Measurements from ENCODE around the gene PGM5. TPM values are rescaled to one million over a fixed set of nuclear protein-coding genes. Genes with fewer than 3 reads are reported as not detected.

PGM5 gene
- total RNA-seq, 4 donors from 2014 or later, result 153 to 289 (median 274) TPM

- Histone ChIP-seq H3K4me1 (no peaks in the 10 kb centered on the region), H3K36me3 (no peaks in the 10 kb centered on the region), H3K27ac (no peak overlapping the region), H3K4me3 (no peak overlapping the region), H3K27me3 (no peaks in the 10 kb centered on the region), H3K9me3 (no peaks in the 10 kb centered on the region)
- intact Hi-C loops (cut with DNase I; ENCODE audit: low total_unique reads), result no loop called here
- DNase-seq, result no peak
- no peak for TF ChIP-seq CTCF (IDR thresholded peaks at IDR 0.05)
- no peak for TF ChIP-seq POLR2A (IDR thresholded peaks at IDR 0.05)
These were observed 165.7 kb downstream of the PGM5 start for GRCh38 chr9:68522131-68522530.

DNA sequence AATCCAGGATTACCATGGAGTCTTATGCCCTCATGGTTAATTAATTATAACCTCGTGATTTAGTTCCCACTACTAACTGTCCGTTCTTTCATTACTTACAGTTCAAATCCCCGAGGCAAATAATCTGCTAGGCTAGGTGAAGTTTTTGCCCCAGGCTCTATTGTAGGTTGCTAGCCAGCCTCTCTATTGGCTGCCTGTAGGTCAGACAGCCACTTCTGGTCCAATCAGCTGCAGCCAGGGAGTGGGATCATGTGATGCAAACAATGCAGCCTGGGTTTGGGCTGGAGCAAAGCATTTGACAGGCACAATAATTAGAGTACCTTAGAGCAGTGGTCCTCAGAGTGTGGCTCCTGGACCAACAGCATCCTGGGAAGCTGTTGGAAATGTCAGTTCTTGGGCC, 166.5 kb downstream of the PGM5 start:
- intact Hi-C loops (cut with DNase I; ENCODE audit: low total_unique reads), result no loop called here
- Histone ChIP-seq H3K36me3 (no peaks in the 10 kb centered on the region), H3K27ac (no peak overlapping the region)

DNA sequence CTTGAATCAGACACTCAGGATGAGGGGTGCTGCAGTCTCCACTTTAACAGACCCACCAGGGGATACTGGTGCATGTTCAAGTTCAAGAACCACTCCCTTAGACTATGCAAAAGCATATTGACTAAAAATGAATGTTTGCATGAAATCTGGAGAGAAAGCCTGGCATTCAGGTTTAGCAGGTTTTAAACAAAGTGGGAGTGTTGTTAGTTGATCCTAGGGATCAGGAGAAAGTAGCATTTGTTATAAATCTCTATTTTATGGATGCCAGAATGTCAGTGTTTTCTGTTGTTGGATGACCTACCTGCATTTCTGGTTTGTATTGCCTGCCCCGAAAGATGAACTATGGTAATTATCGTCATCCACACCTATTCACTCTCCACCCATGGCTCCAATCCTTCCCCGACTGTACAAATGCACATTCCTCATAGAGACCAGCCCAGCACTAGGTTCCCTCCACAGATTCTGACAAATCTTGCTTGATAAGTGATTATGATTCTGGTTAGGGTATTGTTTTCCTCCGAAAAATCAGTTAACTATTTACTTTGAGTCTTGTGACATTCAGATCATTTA, 167.0 kb downstream of the PGM5 start:
- H3K27ac ChIP-seq, result no peak overlapping the region

More for the DNA sequence above, 166.5 kb downstream of the PGM5 start:
- Histone ChIP-seq H3K9me3 (no peaks in the 10 kb centered on the region), H3K27me3 (no peaks in the 10 kb centered on the region), H3K4me3 (no peak overlapping the region), H3K4me1 (no peaks in the 10 kb centered on the region)
- no peak for DNase-seq
- no peak for TF ChIP-seq POLR2A (IDR thresholded peaks at IDR 0.05)
- TF ChIP-seq CTCF (IDR thresholded peaks at IDR 0.05), result no peak

DNA sequence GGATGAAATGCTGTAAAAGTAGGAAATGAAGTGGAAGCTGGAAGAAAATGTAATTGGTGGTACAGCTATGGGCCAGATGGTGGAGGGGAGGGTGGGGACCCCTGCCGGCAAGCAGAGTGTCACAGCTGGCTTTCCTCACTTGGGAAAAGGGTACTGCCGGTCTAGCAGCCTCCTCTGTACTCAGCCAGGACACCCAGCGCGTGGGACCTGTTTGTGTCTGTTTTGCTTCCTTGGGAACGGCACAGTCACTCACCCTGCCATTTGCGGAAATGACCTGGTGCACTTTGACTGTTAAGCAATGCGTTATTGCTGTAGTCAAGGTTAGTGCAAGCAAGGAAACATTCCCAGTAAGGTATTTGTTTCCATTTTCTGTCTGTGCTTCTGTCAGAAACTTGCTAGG, 174.2 kb downstream of the PGM5 start:
- Histone ChIP-seq H3K36me3 (no peaks in the 10 kb centered on the region), H3K4me3 (no peak overlapping the region), H3K4me1 (no peaks in the 10 kb centered on the region), H3K9me3 (no peaks in the 10 kb centered on the region), H3K27ac (peak overlapping the region; percentile 39 to 47), H3K27me3 (no peaks in the 10 kb centered on the region)
- intact Hi-C loops (cut with DNase I; ENCODE audit: low total_unique reads), result no loop called here
- TF ChIP-seq POLR2A (IDR thresholded peaks at IDR 0.05) (no peak), CTCF (IDR thresholded peaks at IDR 0.05) (peak in 1 of 4 experiments; percentile 7)
- peak; percentile 55 to 65 for DNase-seq

More for the DNA sequence above, 167.0 kb downstream of the PGM5 start:
- H3K9me3 ChIP-seq, result no peaks in the 10 kb centered on the region
- H3K36me3 ChIP-seq, result no peaks in the 10 kb centered on the region
- no peak for DNase-seq
- intact Hi-C loops (cut with DNase I; ENCODE audit: low total_unique reads), result no loop called here
- H3K4me1 ChIP-seq, result no peaks in the 10 kb centered on the region
- no peaks in the 10 kb centered on the region for H3K27me3 ChIP-seq
- TF ChIP-seq POLR2A (IDR thresholded peaks at IDR 0.05) (no peak), CTCF (IDR thresholded peaks at IDR 0.05) (no peak)
- H3K4me3 ChIP-seq, result no peak overlapping the region

GRCh38 chr9:68532131-68532530, 175.7 kb downstream of the PGM5 start:
- no peak overlapping the region for H3K4me3 ChIP-seq
- intact Hi-C loops (cut with DNase I; ENCODE audit: low total_unique reads), result no loop called here
- peak overlapping the region in 1 of 2 donors; percentile 2 for H3K27ac ChIP-seq
- no peaks in the 10 kb centered on the region for H3K27me3 ChIP-seq
- TF ChIP-seq POLR2A (IDR thresholded peaks at IDR 0.05) (no peak), CTCF (IDR thresholded peaks at IDR 0.05) (no peak)
- DNase-seq, result no peak
- no peaks in the 10 kb centered on the region for H3K36me3 ChIP-seq
- peaks cover 0 to 2% of the 10 kb centered on the region in 2 donors for H3K4me1 ChIP-seq
- H3K9me3 ChIP-seq, result no peaks in the 10 kb centered on the region

Data from uterus (tissue), 4 donors.